Colonic mucosa (tissue), 4 donors: ENCODE results near the gene SOX5. TPM values are rescaled to one million over a fixed set of nuclear protein-coding genes. Genes with fewer than 3 reads are reported as not detected.

Experiments
- DNase-seq: peaks from one replicate; pipeline ENCODE4 v3.0.0-alpha.2; 2020
- H3K27ac ChIP-seq: fragments of 200-600 bp; one replicate; pipeline ENCODE4 v1.8.0; 2021
- H3K27me3 ChIP-seq: fragments of 200-600 bp; one replicate; pipeline ENCODE4 v1.8.0; 2021
- H3K36me3 ChIP-seq: fragments of 200-600 bp; one replicate; pipeline ENCODE4 v1.8.0; 2021
- H3K4me1 ChIP-seq: fragments of 200-600 bp; one replicate; pipeline ENCODE4 v1.8.0; 2021; ENCODE audit warnings: mild to moderate bottlenecking
- H3K4me3 ChIP-seq: fragments of 200-600 bp; one replicate; pipeline ENCODE4 v1.8.0; 2021
- H3K9ac ChIP-seq, 2 donors: one replicate each; pipeline ENCODE4 v1.7.0; 2013; ENCODE audit warnings: control low read depth in 2 of 2, low read depth in 2 of 2, low read length in 2 of 2
- H3K9me3 ChIP-seq: fragments of 200-600 bp; one replicate; pipeline ENCODE4 v1.8.0; 2021
- intact Hi-C: fragments of 100-400 bp; cut with DNase I; formaldehyde crosslinking; loops from one replicate; pipeline ENCODE4 v1.14.1; 2022
- total RNA-seq, 2 donors: library from RNA; stranded (reverse); fragmentation: NEBNext Ultra II Directional in 1 of 2; extraction: Animal tissue kit (Norgen Biotek cat#: 25700) in 1 of 2; gene quantifications; one replicate each; pipeline ENCODE4 v1.2.1, GENCODE V29; 2021
- TF ChIP-seq, protein P1 (sequence below): fragments of 200-600 bp; IDR thresholded peaks from one replicate; pipeline ENCODE4 v1.8.0; 2022; ENCODE audit warnings: antibody characterized with exemption, mild to moderate bottlenecking
- donor health status: healthy.
- donor health status: DM: no; HTN: no; CAD: no.
- donor health status: DM: no; HTN: no; CAD: no.

Gene SOX5
- total RNA-seq, 2 donors from 2014 or later = 1.1 to 1.6 TPM

DNA sequence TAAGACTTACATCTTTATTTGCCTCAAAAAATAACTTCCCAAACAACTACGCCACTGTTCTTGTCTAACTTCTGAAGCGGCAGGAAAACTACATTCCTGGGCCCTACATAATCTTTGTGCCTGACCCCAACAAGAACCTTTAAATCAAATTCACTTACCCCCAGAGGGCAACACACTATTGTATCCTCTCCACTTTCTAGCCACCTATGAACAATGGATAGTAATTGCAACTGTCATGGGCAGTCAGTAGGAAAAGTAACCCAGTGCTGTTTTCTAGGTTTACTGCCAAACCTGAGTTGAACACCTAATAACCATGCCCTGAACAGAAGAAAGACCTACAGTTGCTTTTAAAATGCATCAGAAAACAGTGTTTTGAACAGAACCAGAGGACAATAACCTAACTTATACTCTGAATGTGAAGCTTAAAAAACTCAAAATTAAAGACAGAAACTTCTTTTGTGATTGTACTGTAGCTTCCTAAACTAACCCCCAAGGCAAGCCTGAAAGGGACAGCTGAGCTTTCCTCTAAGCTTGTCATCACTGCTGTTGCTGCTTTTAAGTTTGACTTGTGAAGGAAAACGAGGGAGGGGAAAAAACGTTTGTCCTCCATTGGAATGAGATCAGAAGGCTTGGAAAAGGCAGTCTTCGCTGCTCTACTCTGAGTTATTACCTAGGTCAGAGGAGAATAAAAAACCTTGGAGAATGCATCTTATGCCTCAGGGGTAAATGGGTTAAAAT, 195.7 kb downstream of the SOX5 start:
- TF ChIP-seq, protein P1, sequence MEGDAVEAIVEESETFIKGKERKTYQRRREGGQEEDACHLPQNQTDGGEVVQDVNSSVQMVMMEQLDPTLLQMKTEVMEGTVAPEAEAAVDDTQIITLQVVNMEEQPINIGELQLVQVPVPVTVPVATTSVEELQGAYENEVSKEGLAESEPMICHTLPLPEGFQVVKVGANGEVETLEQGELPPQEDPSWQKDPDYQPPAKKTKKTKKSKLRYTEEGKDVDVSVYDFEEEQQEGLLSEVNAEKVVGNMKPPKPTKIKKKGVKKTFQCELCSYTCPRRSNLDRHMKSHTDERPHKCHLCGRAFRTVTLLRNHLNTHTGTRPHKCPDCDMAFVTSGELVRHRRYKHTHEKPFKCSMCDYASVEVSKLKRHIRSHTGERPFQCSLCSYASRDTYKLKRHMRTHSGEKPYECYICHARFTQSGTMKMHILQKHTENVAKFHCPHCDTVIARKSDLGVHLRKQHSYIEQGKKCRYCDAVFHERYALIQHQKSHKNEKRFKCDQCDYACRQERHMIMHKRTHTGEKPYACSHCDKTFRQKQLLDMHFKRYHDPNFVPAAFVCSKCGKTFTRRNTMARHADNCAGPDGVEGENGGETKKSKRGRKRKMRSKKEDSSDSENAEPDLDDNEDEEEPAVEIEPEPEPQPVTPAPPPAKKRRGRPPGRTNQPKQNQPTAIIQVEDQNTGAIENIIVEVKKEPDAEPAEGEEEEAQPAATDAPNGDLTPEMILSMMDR = no peak
- Histone ChIP-seq H3K4me3 (no peak overlapping the region), H3K27me3 (no peaks in the 10 kb centered on the region), H3K27ac (no peak overlapping the region), H3K9ac (no peak overlapping the region), H3K36me3 (no peaks in the 10 kb centered on the region), H3K4me1 (no peaks in the 10 kb centered on the region), H3K9me3 (no peaks in the 10 kb centered on the region)
- DNase-seq = no peak
- intact Hi-C loops = no loop called here

GRCh38 chr12:23752245-23752644, 197.2 kb downstream of the SOX5 start:
- Histone ChIP-seq H3K9ac (no peak overlapping the region), H3K4me3 (no peak overlapping the region), H3K27me3 (no peaks in the 10 kb centered on the region), H3K36me3 (no peaks in the 10 kb centered on the region), H3K27ac (no peak overlapping the region), H3K4me1 (no peaks in the 10 kb centered on the region), H3K9me3 (no peaks in the 10 kb centered on the region)
- TF ChIP-seq, protein P1 = no peak
- intact Hi-C loops = no loop called here
- no peak for DNase-seq

- no peak overlapping the region for H3K9ac ChIP-seq
- no peaks in the 10 kb centered on the region for H3K27me3 ChIP-seq
- TF ChIP-seq, protein P1 = no peak
- no peaks in the 10 kb centered on the region for H3K36me3 ChIP-seq
- intact Hi-C loops = no loop called here
- H3K27ac ChIP-seq = no peak overlapping the region
- no peaks in the 10 kb centered on the region for H3K4me1 ChIP-seq
- no peak for DNase-seq
- H3K9me3 ChIP-seq = no peaks in the 10 kb centered on the region
- H3K4me3 ChIP-seq = no peak overlapping the region
Observed at GRCh38 chr12:23751641-23752040, 197.8 kb downstream of the SOX5 start.

DNA sequence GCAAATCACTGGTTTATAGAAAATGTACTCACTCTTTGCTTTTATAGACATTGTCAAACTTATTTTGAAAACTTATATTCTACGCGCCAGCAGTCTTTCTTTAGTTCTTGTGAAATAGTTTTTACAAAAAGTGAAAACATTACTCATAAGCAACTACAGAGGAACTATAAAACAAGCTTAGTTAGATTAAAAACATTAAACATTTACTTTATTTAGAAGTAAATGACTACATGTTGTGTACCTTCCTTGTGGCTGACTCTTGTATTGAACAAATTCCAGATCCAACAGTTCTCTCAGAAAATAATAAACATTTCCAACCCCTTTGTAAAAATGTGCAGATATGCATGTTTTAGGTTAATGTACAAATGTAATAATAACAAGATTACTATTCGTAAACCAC, 198.5 kb downstream of the SOX5 start:
- Histone ChIP-seq H3K36me3 (no peaks in the 10 kb centered on the region), H3K4me3 (no peak overlapping the region), H3K9me3 (no peaks in the 10 kb centered on the region), H3K9ac (no peak overlapping the region), H3K27me3 (no peaks in the 10 kb centered on the region), H3K4me1 (no peaks in the 10 kb centered on the region), H3K27ac (no peak overlapping the region)
- intact Hi-C loops = no loop called here
- no peak for DNase-seq
- TF ChIP-seq, protein P1 = no peak

- H3K4me1 ChIP-seq = no peaks in the 10 kb centered on the region
- no peaks in the 10 kb centered on the region for H3K27me3 ChIP-seq
- DNase-seq = no peak
- intact Hi-C loops = no loop called here
- TF ChIP-seq, protein P1 = no peak
- no peaks in the 10 kb centered on the region for H3K36me3 ChIP-seq
- no peak overlapping the region for H3K4me3 ChIP-seq
- H3K27ac ChIP-seq = no peak overlapping the region
- H3K9me3 ChIP-seq = no peaks in the 10 kb centered on the region
- H3K9ac ChIP-seq = no peak overlapping the region
Observed at GRCh38 chr12:23744696-23745095, 204.8 kb downstream of the SOX5 start.
